Activated T-helper 9 cell treated with anti-CD3 and anti-CD28 coated beads, Interleukin-2, amount 50 U/mL, for 16 hours (primary cell): ENCODE data around the gene ZNF417.
"Not testable (repeated sequence)": the region's sequence is repeated elsewhere in the genome, so short reads cannot be mapped to it uniquely, and the experiment has no call there.

ENCODE experiments used
- DNase-seq: peaks from one replicate; pipeline ENCODE4 v3.0.0-alpha.2; 2020; ENCODE audit warnings: low read depth

Gene ZNF417

GRCh38 chr19:57916168-57916995, at the start of gene ZNF417:
ZNF417 (minus strand) TSS chr19:57916592; CDS start chr19:57916411, 181 bp downstream.
- peak; percentile 78 for DNase-seq

- DNase-seq, result no peak
Observed at GRCh38 chr19:57964761-57965160, 48.4 kb upstream of the ZNF417 start.

GRCh38 chr19:57961785-57962184, 45.4 kb upstream of the ZNF417 start:
- no peak for DNase-seq

- no peak for DNase-seq
Observed at GRCh38 chr19:57954996-57955395, 38.6 kb upstream of the ZNF417 start.

- DNase-seq, result no peak
Observed at GRCh38 chr19:57949702-57950101, 33.3 kb upstream of the ZNF417 start.

- DNase-seq, result no peak
Observed at GRCh38 chr19:57949296-57949695, 32.9 kb upstream of the ZNF417 start.

GRCh38 chr19:57947419-57948134, 31.2 kb upstream of the ZNF417 start, which contains the start of gene ZNF256:
ZNF256 (minus strand) TSS chr19:57947706; CDS start chr19:57947474, 232 bp downstream.
- DNase-seq, result peak; percentile 78

- peak; percentile 0 for DNase-seq
Observed at GRCh38 chr19:57947088-57947418, 30.7 kb upstream of the ZNF417 start.

- DNase-seq, result no peak
Observed at GRCh38 chr19:57946316-57946715, 29.9 kb upstream of the ZNF417 start.

- DNase-seq, result no peak
Observed at GRCh38 chr19:57941593-57941992, 25.2 kb upstream of the ZNF417 start.

- DNase-seq, result no peak
Observed at GRCh38 chr19:57935731-57936130, 19.3 kb upstream of the ZNF417 start.

- peak; percentile 2 for DNase-seq
Observed at GRCh38 chr19:57934820-57935665, 18.7 kb upstream of the ZNF417 start, which contains the start of gene ZNF418. ZNF418 (minus strand) TSS chr19:57935402; CDS start chr19:57933822, 1,580 bp downstream.

- no peak for DNase-seq
Observed at GRCh38 chr19:57927587-57927986, 11.2 kb upstream of the ZNF417 start.

- DNase-seq, result no peak
Observed at GRCh38 chr19:57914531-57914930, 1.9 kb downstream of the ZNF417 start.

- no peak for DNase-seq
Observed at GRCh38 chr19:57907394-57907793, 9.0 kb downstream of the ZNF417 start.

GRCh38 chr19:57905258-57905657, 11.1 kb downstream of the ZNF417 start:
- no peak for DNase-seq

- no peak for DNase-seq
Observed at GRCh38 chr19:57903618-57904184, 12.7 kb downstream of the ZNF417 start.

GRCh38 chr19:57900311-57900710, 16.1 kb downstream of the ZNF417 start:
- no peak for DNase-seq

- not testable (repeated sequence) for DNase-seq
Observed at GRCh38 chr19:57890706-57891105, 25.7 kb downstream of the ZNF417 start.

- peak; percentile 60 for DNase-seq
Observed at GRCh38 chr19:57888560-57889231, 27.7 kb downstream of the ZNF417 start, which contains the start of gene ZNF814. ZNF814 (minus strand) TSS chr19:57889037; CDS start chr19:57888802, 235 bp downstream.

GRCh38 chr19:57888107-57888559, 28.3 kb downstream of the ZNF417 start:
- no peak for DNase-seq
